GM19025 (cell line): ENCODE data around the gene MATN1.

Source experiments
- ATAC-seq: cut with Tn5 transposase; IDR thresholded peaks from one replicate; pipeline ENCODE4 v1.9.1; 2021; ENCODE audit warnings: mild to moderate bottlenecking, low read depth, moderate library complexity; ENCODE audit not compliant: unreplicated experiment

MATN1 gene

GRCh38 chr1:30685796-30686165, 37.6 kb downstream of the MATN1 start:
- ATAC-seq = no peak

GRCh38 chr1:30684881-30685795, 38.2 kb downstream of the MATN1 start:
- ATAC-seq = no peak

GRCh38 chr1:30684259-30684658, 39.1 kb downstream of the MATN1 start:
- ATAC-seq = no peak

- no peak for ATAC-seq
Measured at GRCh38 chr1:30683699-30684098, 39.7 kb downstream of the MATN1 start.

GRCh38 chr1:30682396-30683275, 40.7 kb downstream of the MATN1 start:
- no peak for ATAC-seq

- ATAC-seq = no peak
Measured at GRCh38 chr1:30681782-30682181, 41.6 kb downstream of the MATN1 start.

GRCh38 chr1:30680879-30681278, 42.5 kb downstream of the MATN1 start:
- ATAC-seq = no peak

GRCh38 chr1:30680429-30680828, 43.0 kb downstream of the MATN1 start:
- no peak for ATAC-seq

GRCh38 chr1:30679976-30680305, 43.4 kb downstream of the MATN1 start:
- ATAC-seq = no peak

GRCh38 chr1:30679201-30679975, 44.0 kb downstream of the MATN1 start:
- no peak for ATAC-seq

- no peak for ATAC-seq
Measured at GRCh38 chr1:30678209-30678608, 45.2 kb downstream of the MATN1 start.

- ATAC-seq = no peak
Measured at GRCh38 chr1:30677471-30677870, 45.9 kb downstream of the MATN1 start.

GRCh38 chr1:30675761-30676160, 47.6 kb downstream of the MATN1 start:
- no peak for ATAC-seq

GRCh38 chr1:30675289-30675688, 48.1 kb downstream of the MATN1 start:
- ATAC-seq = no peak

GRCh38 chr1:30673395-30673794, 50.0 kb downstream of the MATN1 start:
- no peak for ATAC-seq

GRCh38 chr1:30672661-30673060, 50.7 kb downstream of the MATN1 start:
- ATAC-seq = no peak

- no peak for ATAC-seq
Measured at GRCh38 chr1:30670240-30671060, 52.9 kb downstream of the MATN1 start.

- no peak for ATAC-seq
Measured at GRCh38 chr1:30668546-30669327, 54.6 kb downstream of the MATN1 start.

GRCh38 chr1:30668024-30668423, 55.4 kb downstream of the MATN1 start:
- no peak for ATAC-seq
